Tongue (tissue), 2 donors: ENCODE results near the gene ORC1. TPM values are rescaled to one million over a fixed set of nuclear protein-coding genes. Genes with fewer than 3 reads are reported as not detected.

Experiments used
- DNase-seq: peaks from one replicate; pipeline ENCODE4 v3.0.0-alpha.2; 2015
- total RNA-seq: library from RNA; depleted of rRNA; stranded (reverse); fragments of >200 nt; gene quantifications from one replicate; pipeline ENCODE4 v1.2.3, GENCODE V29; 2014

The ORC1 gene
- total RNA-seq, 1 donor from 2014 or later = 1.7 TPM

- no peak for DNase-seq
Observed at GRCh38 chr1:52341655-52342260, 62.5 kb downstream of the ORC1 start.

- DNase-seq = no peak
Observed at GRCh38 chr1:52337439-52337838, 66.8 kb downstream of the ORC1 start.

GRCh38 chr1:52334906-52335528 lies 69.2 kb downstream of the ORC1 start:
- DNase-seq = no peak

- no peak for DNase-seq
Observed at GRCh38 chr1:52332411-52332810, 71.8 kb downstream of the ORC1 start.

- DNase-seq = no peak
Observed at GRCh38 chr1:52328615-52329014, 75.6 kb downstream of the ORC1 start.

- no peak for DNase-seq
Observed at GRCh38 chr1:52325786-52326185, 78.4 kb downstream of the ORC1 start.

- no peak for DNase-seq
Observed at GRCh38 chr1:52323731-52324130, 80.5 kb downstream of the ORC1 start.

Other genes starting within 250 kb of the ORC1 start
- gene CC2D1B, start 38.2 kb downstream of the ORC1 start, total RNA-seq = 17.6 TPM
- 24.8 TPM for gene PRPF38A, start 179 bp upstream of the ORC1 start, total RNA-seq
- 115 TPM for gene TUT4, start 148.7 kb upstream of the ORC1 start, total RNA-seq
- gene GPX7, start 197.9 kb upstream of the ORC1 start, total RNA-seq = 138 TPM
- gene SHISAL2A, start 228.7 kb upstream of the ORC1 start, total RNA-seq = not detected